ENCODE results near the gene FZR1. TPM values are rescaled to one million over a fixed set of nuclear protein-coding genes. Genes with fewer than 3 reads are reported as not detected.
A peak's percentile ranks its signal among the peaks of the same experiment; 100 is the strongest.

The FZR1 gene
- total RNA-seq, 1 donor: 30.2 TPM

DNA sequence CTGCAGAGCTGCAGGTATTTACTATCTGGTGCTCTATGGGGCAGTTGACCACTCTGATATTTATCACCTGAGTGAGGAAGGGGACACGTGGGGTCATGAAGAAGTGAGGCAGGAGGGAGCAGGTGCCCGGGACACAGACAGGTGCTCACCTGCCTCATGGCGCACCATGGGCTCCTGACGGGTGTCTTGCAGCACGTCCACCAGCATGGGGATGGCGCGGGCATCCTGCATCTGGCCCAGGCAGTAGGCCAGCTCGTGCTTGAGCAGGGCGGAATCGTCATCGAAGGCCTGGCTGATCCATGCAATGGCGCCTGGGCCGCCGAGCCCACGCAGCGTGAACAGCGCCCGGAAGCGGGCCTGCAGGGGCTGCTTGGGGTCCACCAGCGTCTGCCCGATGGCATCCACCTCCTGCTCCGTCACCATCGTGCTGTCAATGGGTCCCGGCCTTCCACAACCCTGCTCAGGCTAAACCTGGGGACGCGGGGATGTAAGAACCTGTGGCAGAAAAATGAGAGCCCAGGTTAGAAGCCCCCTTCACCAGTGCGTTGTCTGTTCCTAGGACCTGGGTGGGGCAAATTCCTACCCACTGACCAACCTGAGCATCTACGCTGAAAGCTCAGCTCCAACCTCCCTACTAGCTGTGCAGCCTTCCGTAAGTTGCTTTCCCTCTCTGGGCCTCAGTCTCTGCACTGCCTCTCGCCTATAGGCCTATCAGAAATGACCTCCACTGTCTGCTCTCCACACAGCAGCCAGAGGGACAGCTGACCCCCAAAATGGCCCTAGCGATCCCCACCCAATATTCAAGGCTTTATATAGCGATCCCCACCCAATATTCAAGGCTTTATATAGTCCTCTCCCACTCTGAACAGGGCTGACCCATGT is 9.5 kb upstream of the FZR1 start:
- H3K4me3 ChIP-seq (ENCODE audit: low read depth, low read length): no peak overlapping the region
- DNase-seq (ENCODE audit: low read depth): no peak
- TF ChIP-seq, protein P1, sequence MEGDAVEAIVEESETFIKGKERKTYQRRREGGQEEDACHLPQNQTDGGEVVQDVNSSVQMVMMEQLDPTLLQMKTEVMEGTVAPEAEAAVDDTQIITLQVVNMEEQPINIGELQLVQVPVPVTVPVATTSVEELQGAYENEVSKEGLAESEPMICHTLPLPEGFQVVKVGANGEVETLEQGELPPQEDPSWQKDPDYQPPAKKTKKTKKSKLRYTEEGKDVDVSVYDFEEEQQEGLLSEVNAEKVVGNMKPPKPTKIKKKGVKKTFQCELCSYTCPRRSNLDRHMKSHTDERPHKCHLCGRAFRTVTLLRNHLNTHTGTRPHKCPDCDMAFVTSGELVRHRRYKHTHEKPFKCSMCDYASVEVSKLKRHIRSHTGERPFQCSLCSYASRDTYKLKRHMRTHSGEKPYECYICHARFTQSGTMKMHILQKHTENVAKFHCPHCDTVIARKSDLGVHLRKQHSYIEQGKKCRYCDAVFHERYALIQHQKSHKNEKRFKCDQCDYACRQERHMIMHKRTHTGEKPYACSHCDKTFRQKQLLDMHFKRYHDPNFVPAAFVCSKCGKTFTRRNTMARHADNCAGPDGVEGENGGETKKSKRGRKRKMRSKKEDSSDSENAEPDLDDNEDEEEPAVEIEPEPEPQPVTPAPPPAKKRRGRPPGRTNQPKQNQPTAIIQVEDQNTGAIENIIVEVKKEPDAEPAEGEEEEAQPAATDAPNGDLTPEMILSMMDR (IDR thresholded peaks at IDR 0.05; ENCODE audit: insufficient read depth, low read length): no peak

DNA sequence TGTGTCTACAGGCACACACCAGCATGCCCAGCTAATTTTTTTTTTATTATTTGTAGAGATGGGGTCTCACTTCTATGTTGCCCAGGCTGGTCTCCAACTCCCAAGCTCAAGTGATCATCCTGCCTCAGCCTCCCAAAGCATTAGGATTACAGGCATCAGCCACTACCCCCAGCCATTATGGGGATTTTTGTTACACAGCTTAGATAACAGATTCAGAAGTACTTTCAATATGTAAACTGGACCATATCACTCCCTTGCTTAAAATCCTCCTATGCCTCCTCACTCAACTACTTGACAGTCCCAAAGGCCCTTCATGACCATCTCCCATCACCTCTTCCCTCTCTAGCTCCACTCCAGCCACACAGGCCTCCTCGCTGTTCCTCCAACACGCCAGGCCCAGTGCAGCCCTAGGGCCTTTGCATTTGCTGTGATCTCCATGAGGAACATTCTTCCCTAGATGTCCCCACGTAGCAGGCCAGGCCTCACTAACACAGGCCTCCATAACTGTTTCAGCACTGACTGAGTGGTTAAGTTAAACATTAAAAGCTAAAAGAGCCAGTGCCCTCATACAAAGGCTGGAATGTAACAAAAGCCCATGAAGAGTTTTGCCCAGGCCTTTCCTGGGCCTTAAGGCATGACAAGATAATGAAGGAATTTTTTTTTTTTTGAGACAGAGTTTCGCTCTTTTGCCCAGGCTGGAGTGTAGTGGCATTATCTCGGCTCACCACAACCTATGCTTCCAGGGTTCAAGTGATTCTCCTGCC is 8.2 kb upstream of the FZR1 start:
- TF ChIP-seq, protein P1 (IDR thresholded peaks at IDR 0.05; ENCODE audit: insufficient read depth, low read length): no peak
- DNase-seq (ENCODE audit: low read depth): no peak
- no peak overlapping the region for H3K4me3 ChIP-seq (ENCODE audit: low read depth, low read length)

DNA sequence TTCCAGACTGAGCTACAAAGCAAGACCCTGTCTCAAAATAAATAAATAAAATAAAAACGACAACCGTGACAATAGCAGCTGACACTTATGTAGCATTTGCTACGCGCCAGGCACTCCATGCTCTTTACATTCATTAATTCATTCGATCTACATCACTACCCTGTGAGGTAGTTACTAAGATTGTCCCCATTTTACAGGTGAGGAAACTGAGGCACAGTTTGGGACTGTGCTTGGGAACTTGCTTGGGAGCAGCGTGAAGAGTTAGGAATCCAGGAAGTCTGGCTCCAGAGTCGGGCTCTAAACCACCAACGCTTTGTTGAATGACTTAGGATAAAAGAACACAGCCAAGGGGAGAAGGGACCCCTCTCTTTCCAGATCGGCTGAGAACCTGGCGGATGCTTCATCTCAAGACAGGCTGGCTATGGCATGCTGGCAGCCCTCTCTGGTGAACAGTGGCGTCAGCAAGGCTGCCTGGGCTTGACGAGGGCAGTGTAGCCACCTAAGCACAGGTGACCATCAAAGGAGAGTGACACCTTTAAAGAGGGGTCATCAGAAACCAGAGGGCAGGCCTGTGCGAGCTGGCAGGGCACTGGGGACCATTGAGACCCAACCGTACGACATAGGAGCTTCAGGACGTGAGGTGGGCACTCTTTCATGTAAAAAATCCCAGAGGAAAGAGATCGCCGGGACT is 6.2 kb upstream of the FZR1 start:
- TF ChIP-seq, protein P1 (IDR thresholded peaks at IDR 0.05; ENCODE audit: insufficient read depth, low read length): no peak
- H3K4me3 ChIP-seq (ENCODE audit: low read depth, low read length): peak overlapping the region; percentile 98
- DNase-seq (ENCODE audit: low read depth): no peak

DNA sequence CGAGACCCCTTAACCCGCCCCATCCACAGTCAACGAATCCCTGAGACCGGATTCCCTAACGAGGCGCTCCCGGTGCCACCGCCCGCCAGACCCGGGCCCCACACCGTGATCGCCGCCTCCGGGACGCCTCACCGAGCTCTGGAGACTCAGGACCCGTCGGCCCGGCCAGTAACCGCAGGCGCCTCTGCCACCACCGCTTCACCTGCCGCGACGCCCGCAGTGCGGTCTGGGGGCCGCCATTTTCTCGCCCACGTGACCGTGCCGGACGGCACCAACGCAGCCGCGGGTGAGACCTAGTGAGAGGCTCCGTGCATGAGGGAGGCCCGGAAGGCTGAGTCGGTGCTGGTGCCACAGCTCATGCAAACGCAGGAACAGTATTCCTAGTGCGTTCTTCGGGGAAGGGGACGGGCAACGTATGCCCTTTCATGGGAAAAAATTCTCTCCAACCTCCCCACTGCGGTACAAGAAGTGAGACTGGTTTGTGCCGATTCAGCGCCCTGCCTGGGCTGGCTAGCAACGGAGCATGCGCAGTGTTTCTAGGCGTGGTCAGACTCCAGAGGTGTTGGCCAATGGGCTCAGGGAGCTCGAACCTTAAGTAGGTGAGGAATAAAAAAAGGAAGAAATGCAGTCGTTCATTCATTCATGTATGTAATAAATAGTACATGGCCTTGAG is 5.5 kb upstream of the FZR1 start, which contains the start of gene DOHH:
Gene DOHH, minus strand, starts transcription at position 246 of the 673 bp plus-strand sequence. CDS start 3,860 bp downstream, outside the sequence.
- peak; percentile 98 for DNase-seq (ENCODE audit: low read depth)
- TF ChIP-seq, protein P1 (IDR thresholded peaks at IDR 0.05; ENCODE audit: insufficient read depth, low read length): no peak
- H3K4me3 ChIP-seq (ENCODE audit: low read depth, low read length): peak within 1 kb of the TSS; percentile 98

DNA sequence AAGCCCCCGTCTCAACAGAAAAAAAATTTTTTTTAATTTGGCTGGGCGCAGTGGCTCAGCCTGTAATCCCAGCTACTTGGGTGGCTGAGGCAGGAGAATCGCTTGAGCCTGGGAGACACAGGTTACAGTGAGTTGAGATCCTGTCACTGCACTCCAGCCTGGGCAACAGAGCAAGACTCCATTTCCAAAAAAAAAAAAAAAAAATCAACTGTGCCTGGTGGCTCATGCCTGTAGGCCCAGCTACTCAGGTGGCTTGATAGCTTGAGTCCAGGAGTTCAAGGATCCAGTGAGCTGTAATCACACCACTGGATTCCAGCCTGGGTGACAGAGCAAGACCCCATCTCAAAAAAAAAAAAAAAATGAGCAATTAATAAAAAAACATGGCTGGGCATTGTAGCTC is 4.3 kb upstream of the FZR1 start:
- TF ChIP-seq, protein P1 (IDR thresholded peaks at IDR 0.05; ENCODE audit: insufficient read depth, low read length): no peak
- H3K4me3 ChIP-seq (ENCODE audit: low read depth, low read length): no peak overlapping the region
- DNase-seq (ENCODE audit: low read depth): no peak

DNA sequence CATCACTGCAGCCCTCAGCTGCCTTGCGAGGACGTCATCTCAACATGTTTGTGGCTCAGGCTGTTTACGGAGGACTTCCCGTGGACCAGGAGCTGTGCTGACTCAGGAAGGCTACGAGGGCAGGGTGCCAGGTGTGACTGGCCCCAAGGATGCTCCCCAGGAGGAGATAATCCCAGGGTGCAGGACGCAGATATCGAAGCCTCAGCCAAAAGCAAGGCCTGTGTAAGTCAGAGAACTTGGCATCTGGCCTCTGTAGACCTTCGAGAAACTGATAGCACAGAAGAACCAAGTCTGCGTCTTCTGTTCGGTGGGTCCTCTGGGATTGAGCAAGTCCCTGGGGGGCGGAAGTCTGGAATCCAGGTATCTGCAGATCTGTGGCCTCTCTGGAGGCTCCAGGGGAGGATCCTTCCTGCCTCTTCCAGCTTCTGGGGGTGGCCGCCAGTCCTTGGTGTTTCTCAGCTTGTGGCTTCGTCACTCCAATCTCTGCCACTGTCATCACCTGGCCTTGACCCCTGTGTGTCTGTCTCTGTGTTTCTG is 3.0 kb upstream of the FZR1 start:
- no peak overlapping the region for H3K4me3 ChIP-seq (ENCODE audit: low read depth, low read length)
- TF ChIP-seq, protein P1 (IDR thresholded peaks at IDR 0.05; ENCODE audit: insufficient read depth, low read length): no peak
- DNase-seq (ENCODE audit: low read depth): no peak
